T-helper 1 cell treated with Interleukin-12 subunit alpha and Interleukin-12 subunit beta and Interleukin-4 antibody, amounts not matched to agents 30 μg/mL and 1 μg/mL, for 36 hours (primary cell): ENCODE data around the gene AK8.
A peak's percentile ranks its signal among the peaks of the same experiment; 100 is the strongest.

Experiments
- H3K27ac Mint-ChIP-seq: one replicate; pipeline ENCODE4 v1.8.0; 2021; ENCODE audit warnings: mild to moderate bottlenecking, mixed read lengths
- H3K27me3 Mint-ChIP-seq: one replicate; pipeline ENCODE4 v1.8.0; 2021; ENCODE audit warnings: low read depth, mixed read lengths
- H3K36me3 Mint-ChIP-seq: one replicate; pipeline ENCODE4 v1.8.0; 2021; ENCODE audit warnings: low read depth, mixed read lengths
- H3K4me1 Mint-ChIP-seq: one replicate; pipeline ENCODE4 v1.8.0; 2021; ENCODE audit warnings: low read depth, mixed read lengths
- H3K4me3 Mint-ChIP-seq: one replicate; pipeline ENCODE4 v1.8.0; 2021; ENCODE audit warnings: mild to moderate bottlenecking, moderate library complexity, mixed read lengths
- H3K9me3 Mint-ChIP-seq: one replicate; pipeline ENCODE4 v1.8.0; 2021; ENCODE audit warnings: mixed read lengths

AK8 gene

DNA sequence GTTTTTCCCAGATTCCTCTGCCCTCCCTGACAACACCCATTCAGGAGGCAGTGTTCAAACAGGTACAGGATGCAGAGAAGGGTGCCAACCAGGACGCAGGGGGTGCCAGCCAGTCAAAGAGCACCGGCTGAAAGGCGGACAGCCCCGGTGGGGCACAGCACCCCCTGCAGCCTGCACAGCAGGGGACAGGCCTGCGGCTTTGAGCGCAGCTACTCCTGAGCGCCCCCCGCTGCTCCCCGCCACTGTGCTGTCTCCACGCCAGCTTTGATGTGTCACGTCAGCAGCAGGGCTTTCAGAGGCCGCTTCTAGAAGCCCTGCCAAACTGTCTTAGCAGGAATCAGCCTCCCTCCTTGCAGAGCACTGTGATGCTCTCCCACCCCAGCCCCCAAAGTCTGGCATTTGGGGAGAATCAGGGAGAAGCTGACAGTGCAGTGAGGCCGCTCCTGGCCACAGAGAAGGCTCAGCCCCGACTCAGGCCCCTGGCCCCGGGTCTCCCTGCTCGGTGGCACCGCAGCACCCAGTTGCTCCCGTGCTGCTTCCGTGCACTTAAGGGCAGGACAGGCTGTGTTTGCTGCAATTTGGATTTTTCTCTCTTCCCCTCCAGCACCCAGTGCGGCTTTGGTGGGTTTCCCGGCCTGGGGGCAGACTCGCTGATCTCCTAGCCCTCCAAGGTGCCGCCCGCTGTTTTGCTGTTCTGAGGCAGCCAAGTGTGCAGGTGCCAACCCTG is 20.3 kb downstream of the AK8 start:
- Mint-ChIP-seq H3K4me3 (no peak overlapping the region), H3K4me1 (peaks cover 10% of the 10 kb centered on the region), H3K27ac (no peak overlapping the region), H3K36me3 (no peaks in the 10 kb centered on the region), H3K9me3 (no peaks in the 10 kb centered on the region), H3K27me3 (peaks cover 4% of the 10 kb centered on the region)

DNA sequence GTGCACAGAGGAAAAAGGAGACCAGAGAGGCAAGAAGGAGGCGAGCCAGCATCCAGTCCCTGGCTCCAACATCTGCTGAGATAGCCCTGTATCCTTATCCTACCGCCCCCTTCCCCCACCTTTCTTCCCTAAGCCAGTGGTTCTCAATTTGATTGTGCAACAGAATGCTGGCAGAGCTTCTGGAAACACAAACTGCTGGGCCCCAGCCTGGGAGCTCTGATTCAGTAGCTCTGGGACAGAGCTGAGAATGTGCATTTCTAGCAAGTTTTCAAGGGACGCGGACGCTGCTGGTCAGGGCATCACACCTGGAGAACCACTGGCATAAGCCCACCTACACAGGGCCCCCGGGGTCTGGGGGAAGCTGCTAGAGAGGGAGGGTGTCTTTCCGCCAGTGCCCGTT is 21.1 kb downstream of the AK8 start:
- Mint-ChIP-seq H3K4me3 (no peak overlapping the region), H3K36me3 (no peaks in the 10 kb centered on the region), H3K4me1 (peaks cover 8% of the 10 kb centered on the region), H3K27ac (no peak overlapping the region), H3K27me3 (peaks cover 4% of the 10 kb centered on the region), H3K9me3 (no peaks in the 10 kb centered on the region)

GRCh38 chr9:132855904-132856303 is 22.2 kb downstream of the AK8 start:
- no peaks in the 10 kb centered on the region for H3K36me3 Mint-ChIP-seq
- peaks cover 7% of the 10 kb centered on the region for H3K27me3 Mint-ChIP-seq
- H3K4me1 Mint-ChIP-seq = peaks cover 12% of the 10 kb centered on the region
- H3K9me3 Mint-ChIP-seq = no peaks in the 10 kb centered on the region
- H3K4me3 Mint-ChIP-seq = no peak overlapping the region
- no peak overlapping the region for H3K27ac Mint-ChIP-seq

DNA sequence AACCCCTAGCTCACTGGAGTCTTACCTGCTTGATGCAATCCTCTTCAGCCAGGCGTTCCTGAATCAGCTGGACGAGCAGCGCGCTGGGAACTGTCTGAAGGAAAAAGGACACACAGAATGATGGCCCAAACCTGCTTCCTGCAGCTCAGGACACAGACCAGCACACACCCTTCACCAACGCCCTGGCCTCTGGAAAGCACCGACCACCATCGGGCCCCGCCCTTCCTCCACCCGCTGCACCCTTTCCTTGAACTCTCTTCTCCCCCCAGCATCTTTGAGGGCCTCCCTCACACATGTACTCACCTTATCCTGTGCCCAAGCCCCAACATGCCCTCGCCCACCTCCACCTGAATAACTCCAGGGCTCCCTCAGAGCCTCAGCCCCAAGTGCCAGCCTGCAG is 23.3 kb downstream of the AK8 start:
- peaks cover 16% of the 10 kb centered on the region for H3K4me1 Mint-ChIP-seq
- H3K4me3 Mint-ChIP-seq = peak overlapping the region; percentile 12
- H3K36me3 Mint-ChIP-seq = no peaks in the 10 kb centered on the region
- peaks cover 7% of the 10 kb centered on the region for H3K27me3 Mint-ChIP-seq
- H3K9me3 Mint-ChIP-seq = no peaks in the 10 kb centered on the region
- H3K27ac Mint-ChIP-seq = no peak overlapping the region

- Mint-ChIP-seq H3K27me3 (peaks cover 7% of the 10 kb centered on the region), H3K9me3 (no peaks in the 10 kb centered on the region), H3K4me1 (peaks cover 25% of the 10 kb centered on the region), H3K27ac (no peak overlapping the region), H3K4me3 (no peak overlapping the region), H3K36me3 (no peaks in the 10 kb centered on the region)
Measured at GRCh38 chr9:132853482-132853881, 24.6 kb downstream of the AK8 start.

DNA sequence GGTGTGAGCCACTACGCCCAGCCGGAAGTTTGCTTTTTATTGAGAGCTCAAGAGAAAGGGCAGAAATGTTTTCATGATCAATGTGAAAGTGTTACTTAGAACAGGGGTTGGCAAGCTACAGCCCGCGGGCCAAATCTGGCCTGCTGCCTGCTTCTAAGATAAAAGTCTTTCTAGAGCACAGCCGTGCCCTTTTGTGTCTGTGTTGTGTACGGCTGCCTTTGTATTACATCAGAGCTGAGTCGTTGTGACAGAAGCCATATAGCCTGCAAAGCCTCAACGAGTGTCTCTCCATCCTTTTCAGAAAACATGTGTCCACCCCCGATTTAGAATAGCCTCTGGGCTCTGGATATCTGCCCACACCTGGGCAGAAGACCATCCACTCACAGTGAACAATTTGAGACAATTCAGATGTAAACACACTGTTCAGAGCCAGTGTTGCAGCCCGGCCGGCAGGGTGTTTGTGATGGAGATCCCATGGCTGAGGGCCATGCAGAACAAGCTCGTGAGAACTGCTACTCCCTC is 28.8 kb downstream of the AK8 start:
- no peaks in the 10 kb centered on the region for H3K36me3 Mint-ChIP-seq
- peaks cover 18% of the 10 kb centered on the region for H3K4me1 Mint-ChIP-seq
- peaks cover 3% of the 10 kb centered on the region for H3K27me3 Mint-ChIP-seq
- H3K9me3 Mint-ChIP-seq = no peaks in the 10 kb centered on the region
- H3K4me3 Mint-ChIP-seq = peak overlapping the region; percentile 34
- H3K27ac Mint-ChIP-seq = peak overlapping the region; percentile 72

DNA sequence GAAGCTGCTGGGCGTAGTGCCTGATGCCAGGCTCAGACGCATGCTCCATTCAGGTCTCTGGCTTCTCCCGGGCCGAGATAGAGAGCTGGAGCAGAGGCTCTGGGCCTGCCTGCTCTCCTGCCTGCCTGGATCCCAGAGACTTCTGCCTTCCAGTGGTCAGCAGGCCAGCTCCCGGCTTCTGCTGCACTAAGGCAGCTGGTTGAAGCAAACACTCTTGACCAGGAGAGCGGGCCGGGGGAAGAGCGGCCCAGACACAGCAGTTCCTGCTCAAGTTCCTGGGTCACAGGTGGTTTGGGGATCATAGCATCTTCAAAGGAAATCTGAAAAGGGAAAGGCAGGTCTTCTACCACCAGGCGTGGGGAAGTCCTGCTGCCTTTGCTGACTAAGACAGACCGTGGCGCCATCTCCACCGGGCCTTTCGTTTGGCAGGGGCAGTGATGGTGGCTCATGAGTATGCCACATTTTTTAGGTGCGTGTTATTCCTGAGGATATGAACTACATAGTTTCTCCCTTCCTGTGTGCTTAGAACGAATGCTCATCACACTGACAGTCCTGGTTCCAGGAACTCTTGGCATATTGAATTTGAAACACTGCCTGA is 31.1 kb downstream of the AK8 start:
- Mint-ChIP-seq H3K36me3 (no peaks in the 10 kb centered on the region), H3K9me3 (no peaks in the 10 kb centered on the region), H3K4me1 (peaks cover 18% of the 10 kb centered on the region), H3K27me3 (peaks cover 3% of the 10 kb centered on the region), H3K27ac (no peak overlapping the region), H3K4me3 (no peak overlapping the region)

DNA sequence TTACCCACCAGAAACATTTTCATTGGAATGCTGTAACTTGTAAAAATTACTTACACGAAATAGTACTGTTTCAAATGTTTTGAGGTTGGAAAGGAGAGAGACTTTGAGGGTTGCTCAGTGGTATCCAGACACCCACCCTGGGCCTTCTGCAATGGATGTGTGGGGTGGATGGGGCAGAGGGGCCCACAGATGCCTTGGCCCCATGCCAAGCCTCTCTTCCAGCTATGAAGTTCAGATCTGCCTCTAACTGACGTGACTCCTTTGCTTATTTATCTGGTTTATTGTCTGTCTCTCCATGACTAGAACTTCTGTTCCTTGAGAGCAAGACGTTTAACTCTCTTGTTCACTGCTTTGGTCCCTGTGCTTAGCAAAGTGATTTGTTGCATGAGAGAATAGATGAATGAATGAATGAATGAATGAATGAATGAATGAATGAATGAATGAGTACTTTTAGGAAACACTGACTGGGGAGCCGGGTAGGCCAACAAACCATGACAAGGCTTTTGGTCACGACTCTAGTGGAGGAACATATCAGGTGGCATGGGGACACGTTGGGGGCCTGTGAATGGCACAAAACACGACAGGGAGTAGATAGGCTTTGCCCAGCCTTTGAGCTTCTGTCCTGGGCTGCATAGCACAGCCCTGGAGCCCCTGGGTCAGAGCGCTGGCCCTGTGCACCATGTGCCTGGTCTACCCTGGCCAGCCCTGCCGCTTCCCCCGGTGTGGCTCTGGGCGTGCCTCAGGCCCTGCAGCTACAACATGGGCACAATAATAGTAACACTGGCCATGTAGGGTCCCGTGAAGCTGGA is 31.8 kb downstream of the AK8 start:
- Mint-ChIP-seq H3K4me3 (no peak overlapping the region), H3K4me1 (peaks cover 18% of the 10 kb centered on the region), H3K27me3 (no peaks in the 10 kb centered on the region), H3K36me3 (no peaks in the 10 kb centered on the region), H3K9me3 (no peaks in the 10 kb centered on the region), H3K27ac (no peak overlapping the region)

GRCh38 chr9:132842124-132843044 is 35.7 kb downstream of the AK8 start:
- H3K4me3 Mint-ChIP-seq = no peak overlapping the region
- no peaks in the 10 kb centered on the region for H3K9me3 Mint-ChIP-seq
- H3K36me3 Mint-ChIP-seq = no peaks in the 10 kb centered on the region
- peaks cover under 1% of the 10 kb centered on the region for H3K27me3 Mint-ChIP-seq
- H3K27ac Mint-ChIP-seq = no peak overlapping the region
- H3K4me1 Mint-ChIP-seq = no peaks in the 10 kb centered on the region

- Mint-ChIP-seq H3K4me3 (no peak overlapping the region), H3K27ac (no peak overlapping the region), H3K4me1 (no peaks in the 10 kb centered on the region), H3K27me3 (peaks cover 3% of the 10 kb centered on the region), H3K9me3 (no peaks in the 10 kb centered on the region), H3K36me3 (no peaks in the 10 kb centered on the region)
Measured at GRCh38 chr9:132840980-132841379, 37.1 kb downstream of the AK8 start.

GRCh38 chr9:132838291-132838690 is 39.8 kb downstream of the AK8 start:
- H3K27me3 Mint-ChIP-seq = peaks cover 6% of the 10 kb centered on the region
- no peaks in the 10 kb centered on the region for H3K4me1 Mint-ChIP-seq
- no peak overlapping the region for H3K4me3 Mint-ChIP-seq
- H3K27ac Mint-ChIP-seq = no peak overlapping the region
- H3K9me3 Mint-ChIP-seq = no peaks in the 10 kb centered on the region
- no peaks in the 10 kb centered on the region for H3K36me3 Mint-ChIP-seq

DNA sequence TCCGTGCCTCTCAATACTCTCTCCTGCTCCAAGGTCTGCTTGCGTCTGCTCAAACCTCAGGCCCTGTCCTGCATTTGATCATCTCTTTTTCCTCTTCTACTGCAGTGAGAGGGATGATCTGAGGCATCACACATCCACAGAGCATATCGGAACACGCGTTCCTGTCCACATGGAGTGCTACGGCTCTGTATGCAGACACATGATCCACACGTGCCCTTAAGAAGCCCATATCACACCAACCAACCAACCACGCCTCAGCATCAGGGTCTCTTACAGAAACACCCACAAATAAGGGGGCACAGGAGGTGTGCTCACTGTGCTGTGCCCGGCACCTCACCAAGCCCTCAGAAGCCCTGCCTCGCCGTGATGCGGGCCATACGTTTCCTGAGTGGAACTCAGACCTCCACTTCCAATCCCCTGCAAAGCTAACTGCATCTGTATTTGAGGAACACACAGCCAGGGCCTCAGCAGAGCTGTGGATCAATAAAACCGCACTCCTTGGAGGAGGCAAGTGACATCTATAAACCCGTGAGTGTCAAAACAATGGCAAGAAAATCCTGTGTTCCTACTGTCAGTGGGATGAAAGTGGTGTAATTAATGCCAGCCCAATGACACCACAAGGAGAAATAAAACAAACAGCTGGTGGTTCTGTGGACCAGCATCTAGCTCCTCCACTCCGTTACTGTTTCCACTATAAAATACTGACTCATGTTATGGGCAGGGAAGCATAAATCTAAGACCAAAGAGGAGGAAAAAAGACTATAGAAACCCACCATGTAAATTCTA is 40.4 kb downstream of the AK8 start:
- Mint-ChIP-seq H3K27ac (no peak overlapping the region), H3K4me3 (no peak overlapping the region), H3K27me3 (peaks cover 6% of the 10 kb centered on the region), H3K4me1 (no peaks in the 10 kb centered on the region), H3K9me3 (no peaks in the 10 kb centered on the region), H3K36me3 (no peaks in the 10 kb centered on the region)

DNA sequence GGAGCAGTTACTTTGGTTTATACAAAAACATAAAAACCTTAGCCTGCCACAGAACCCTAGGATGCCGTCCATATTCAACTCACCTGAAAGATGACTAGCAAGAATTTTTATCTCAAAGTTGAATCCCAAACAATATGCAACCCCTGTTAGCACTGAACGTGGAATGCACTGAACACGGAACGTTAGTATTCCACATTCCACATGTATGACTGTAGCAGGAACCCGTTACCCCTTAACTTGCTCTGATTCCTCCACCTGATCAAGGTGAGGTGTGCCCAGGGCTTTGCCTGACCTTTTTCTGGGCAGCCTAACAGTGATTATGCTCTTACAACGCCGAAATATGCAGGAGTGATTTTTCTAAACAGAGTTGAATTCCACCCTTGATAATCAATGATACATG is 43.7 kb downstream of the AK8 start:
- H3K36me3 Mint-ChIP-seq = no peaks in the 10 kb centered on the region
- no peaks in the 10 kb centered on the region for H3K4me1 Mint-ChIP-seq
- no peaks in the 10 kb centered on the region for H3K9me3 Mint-ChIP-seq
- no peak overlapping the region for H3K4me3 Mint-ChIP-seq
- no peak overlapping the region for H3K27ac Mint-ChIP-seq
- peaks cover 10% of the 10 kb centered on the region for H3K27me3 Mint-ChIP-seq
